Calu3 (cell line): ENCODE results near the gene BCL7A. TPM values are rescaled to one million over a fixed set of nuclear protein-coding genes. Genes with fewer than 3 reads are reported as not detected.
"Not testable (repeated sequence)": the region's sequence is repeated elsewhere in the genome, so short reads cannot be mapped to it uniquely, and the experiment has no call there.

Experiments used
- BruUV-seq: library from RNA; stranded (reverse); fragments of 400-500 nt; replicated peaks from 2 replicates; lab custom pipeline; 2021; lab: Mats Ljungman, UMichigan
- CTCF ChIA-PET: fragments of 300-600 bp; sonication (Branson Sonifier 250); formaldehyde crosslinking; loops from one replicate; lab custom pipeline; 2022; ENCODE audit warnings: antibody characterized with exemption; lab: Charles Lee
- DNase-seq: peaks from one replicate; pipeline ENCODE4 v3.0.0; 2022
- H3K27ac Mint-ChIP-seq: one replicate; pipeline ENCODE4 v1.8.0; 2022; ENCODE audit warnings: mixed read lengths; ENCODE audit not compliant: unreplicated experiment
- H3K27me3 Mint-ChIP-seq: one replicate; pipeline ENCODE4 v1.8.0; 2022; ENCODE audit warnings: mixed read lengths; ENCODE audit not compliant: unreplicated experiment
- H3K36me3 Mint-ChIP-seq: one replicate; pipeline ENCODE4 v1.8.0; 2022; ENCODE audit warnings: mild to moderate bottlenecking, moderate library complexity, mixed read lengths; ENCODE audit not compliant: insufficient read depth, unreplicated experiment
- H3K4me1 Mint-ChIP-seq: one replicate; pipeline ENCODE4 v1.8.0; 2022; ENCODE audit warnings: mild to moderate bottlenecking, low read depth, mixed read lengths; ENCODE audit not compliant: unreplicated experiment
- H3K4me3 Mint-ChIP-seq: one replicate; pipeline ENCODE4 v1.8.0; 2022; ENCODE audit warnings: mild to moderate bottlenecking, low read depth, moderate library complexity, mixed read lengths; ENCODE audit not compliant: unreplicated experiment
- H3K9me3 Mint-ChIP-seq: one replicate; pipeline ENCODE4 v1.8.0; 2022; ENCODE audit warnings: low read depth, mixed read lengths; ENCODE audit not compliant: unreplicated experiment
- CTCF ChIP-seq: fragments of 200-600 bp; IDR thresholded peaks from one replicate; pipeline ENCODE4 v1.8.0; 2022; ENCODE audit warnings: antibody characterized with exemption; ENCODE audit not compliant: unreplicated experiment
- intact Hi-C: fragments of 100-400 bp; cut with micrococcal nuclease; formaldehyde crosslinking; loops from one replicate; pipeline ENCODE4 v1.10.0; 2022; ENCODE audit not compliant: unreplicated experiment
- total RNA-seq: library from RNA; stranded (reverse); gene quantifications from 2 replicates; pipeline ENCODE4 v1.2.3, GENCODE V29; 2022

BCL7A gene
- total RNA-seq, 1 experiment from 2014 or later = 21.0 TPM

DNA sequence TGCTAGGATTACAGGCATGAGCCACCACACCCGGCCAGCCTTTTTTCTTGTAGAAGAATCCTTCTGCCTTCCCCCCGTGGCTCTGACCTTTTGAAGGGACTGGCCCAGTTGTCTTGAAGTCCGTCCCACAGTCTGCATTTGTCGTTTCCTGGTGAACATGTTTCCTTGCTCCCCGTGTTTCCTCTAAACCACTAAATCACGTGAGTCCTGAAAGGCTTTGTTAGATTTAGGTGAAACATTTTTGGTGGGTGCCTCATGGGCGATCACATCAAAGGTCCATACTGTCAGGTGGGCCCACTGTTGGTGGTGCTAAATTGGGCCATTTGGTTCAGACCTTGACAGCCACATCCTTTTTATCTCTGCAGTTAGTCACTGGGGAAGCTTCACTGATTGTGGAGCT, 83.2 kb downstream of the BCL7A start:
- H3K9me3 Mint-ChIP-seq = no peaks in the 10 kb centered on the region
- CTCF ChIA-PET = no interaction called here
- no peaks in the 10 kb centered on the region for H3K27me3 Mint-ChIP-seq
- H3K36me3 Mint-ChIP-seq = peaks cover 2% of the 10 kb centered on the region
- H3K4me1 Mint-ChIP-seq = peaks cover 41% of the 10 kb centered on the region
- no peak overlapping the region for H3K4me3 Mint-ChIP-seq
- no peak overlapping the region for H3K27ac Mint-ChIP-seq
- no peak for DNase-seq
- no TSS peak for BruUV-seq
- TF ChIP-seq CTCF = no peak
- intact Hi-C loops = no loop called here

DNA sequence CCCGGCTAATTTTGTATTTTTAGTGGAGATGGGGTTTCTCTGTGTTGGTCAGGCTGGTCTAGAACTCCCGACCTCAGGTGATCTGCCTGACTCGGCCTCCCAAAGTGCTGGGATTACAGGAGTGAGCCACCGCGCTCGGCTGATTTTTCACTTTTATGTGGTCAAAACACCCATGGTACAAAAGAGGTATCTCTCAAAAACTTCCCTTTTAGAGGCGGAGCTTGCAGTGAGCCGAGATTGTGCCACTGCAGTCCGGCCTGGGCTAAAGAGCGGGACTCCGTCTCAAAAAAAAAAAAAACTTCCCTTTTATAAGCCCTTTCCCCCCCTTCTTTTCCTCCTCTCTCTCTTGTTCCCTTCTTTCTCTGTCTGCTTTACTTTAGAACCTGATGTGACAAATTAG, 83.8 kb downstream of the BCL7A start:
- H3K9me3 Mint-ChIP-seq, H3K36me3 Mint-ChIP-seq, H3K4me3 Mint-ChIP-seq, H3K27me3 Mint-ChIP-seq, intact Hi-C loops, DNase-seq, H3K27ac Mint-ChIP-seq, BruUV-seq: not testable (repeated sequence)
- peaks cover 34% of the 10 kb centered on the region for H3K4me1 Mint-ChIP-seq
- CTCF ChIA-PET = interaction anchor here (0.6 kb wide), 1 partner anchor 81 kb away, joined by 4 read pairs; no protein-coding TSS in a partner anchor

GRCh38 chr12:122106843-122107242, 85.2 kb downstream of the BCL7A start:
- H3K36me3 Mint-ChIP-seq = no peaks in the 10 kb centered on the region
- no peak overlapping the region for H3K27ac Mint-ChIP-seq
- H3K4me1 Mint-ChIP-seq = peaks cover 33% of the 10 kb centered on the region
- CTCF ChIA-PET = interaction anchor here (0.6 to 1.4 kb wide), 3 partner anchors 27 to 363 kb away, joined by 3 to 4 read pairs (median 3); partner anchors contain the start of gene MLXIP
- intact Hi-C loops = no loop called here
- DNase-seq = no peak
- BruUV-seq = no TSS peak
- no peaks in the 10 kb centered on the region for H3K9me3 Mint-ChIP-seq
- TF ChIP-seq CTCF = no peak
- no peak overlapping the region for H3K4me3 Mint-ChIP-seq
- H3K27me3 Mint-ChIP-seq = no peaks in the 10 kb centered on the region

DNA sequence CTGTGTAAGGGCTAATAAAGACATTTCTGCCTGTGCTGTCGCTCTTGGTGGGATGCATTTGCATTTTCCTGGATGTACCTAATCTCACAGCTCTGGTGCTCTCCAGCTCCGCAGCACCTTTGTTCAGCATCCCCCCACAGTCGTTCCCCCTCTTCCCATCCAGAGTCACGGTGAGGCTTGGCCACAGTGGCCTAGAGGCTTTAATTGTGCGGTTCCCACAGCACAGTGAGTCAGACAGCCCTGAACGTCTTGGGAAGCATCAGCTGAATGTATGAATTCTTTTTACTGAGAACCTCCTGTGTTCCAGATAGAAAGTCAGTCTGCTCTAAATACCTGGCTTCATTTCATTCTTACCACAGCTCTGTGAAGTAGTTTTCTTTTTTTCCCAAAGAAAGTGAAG, 85.6 kb downstream of the BCL7A start:
- CTCF ChIA-PET = interaction anchor here (0.9 to 1.4 kb wide), 2 partner anchors 27 to 29 kb away, joined by 3 to 4 read pairs; partner anchors contain the start of gene MLXIP
- Mint-ChIP-seq H3K36me3 (no peaks in the 10 kb centered on the region), H3K4me3 (no peak overlapping the region), H3K27me3 (no peaks in the 10 kb centered on the region), H3K27ac (no peak overlapping the region), H3K9me3 (no peaks in the 10 kb centered on the region), H3K4me1 (peaks cover 37% of the 10 kb centered on the region)
- no peak for TF ChIP-seq CTCF
- intact Hi-C loops = no loop called here
- DNase-seq = no peak
- no TSS peak for BruUV-seq

DNA sequence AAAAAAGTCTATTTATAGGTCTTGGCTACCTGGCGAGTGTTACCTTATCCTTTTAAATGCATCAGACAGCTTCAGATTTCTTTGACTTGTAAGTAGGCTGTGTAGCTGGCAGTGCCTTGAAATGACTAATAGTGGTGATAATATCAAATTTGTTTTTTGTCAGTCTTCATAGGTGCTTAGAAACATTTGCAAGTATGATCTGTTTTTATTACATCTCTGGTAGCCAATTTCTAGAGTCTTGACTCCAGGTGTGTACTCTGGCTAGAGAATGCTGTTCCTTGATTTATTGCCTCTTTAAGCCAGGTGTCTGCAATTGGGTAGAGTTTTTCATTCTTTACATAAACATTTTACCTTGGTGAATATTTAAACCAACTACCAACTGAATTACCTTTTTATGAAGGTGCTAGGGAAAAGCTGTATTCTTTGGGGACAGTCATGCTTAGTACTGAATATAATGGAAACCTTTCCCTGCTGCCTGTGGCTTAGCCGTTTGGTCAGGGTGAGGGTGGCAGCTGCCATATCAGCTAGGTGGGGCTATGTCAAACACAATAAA, 89.5 kb downstream of the BCL7A start:
- Mint-ChIP-seq H3K9me3 (no peaks in the 10 kb centered on the region), H3K27ac (no peak overlapping the region), H3K27me3 (no peaks in the 10 kb centered on the region), H3K36me3 (no peaks in the 10 kb centered on the region), H3K4me1 (peaks cover 30% of the 10 kb centered on the region), H3K4me3 (no peak overlapping the region)
- intact Hi-C loops = loop anchor here (1.0 kb wide), 1 partner anchor 13 kb away; no protein-coding TSS in a partner anchor
- TF ChIP-seq CTCF = no peak
- CTCF ChIA-PET = interaction anchor here (0.6 to 1.6 kb wide), 7 partner anchors 8 to 325 kb away, joined by 3 to 10 read pairs (median 4); no protein-coding TSS in a partner anchor
- BruUV-seq = no TSS peak
- no peak for DNase-seq
